HL-60 (cell line): ENCODE data around the gene TRIM47.

ENCODE experiments used
- DNase-seq, 2 experiments: peaks; one replicate each; pipeline ENCODE4 v3.0.0-alpha.2; 2010 to 2020; ENCODE audit warnings: low read depth in 1 of 2, low spot score in 1 of 2
- H3K27ac ChIP-seq: fragments of 250-450 bp; sonication (Bioruptor Pico); replicated peaks from 2 replicates; pipeline ENCODE4 v1.5.1; 2020; ENCODE audit warnings: mild to moderate bottlenecking, moderate library complexity
- H3K27me3 ChIP-seq: fragments of 250-450 bp; sonication (Bioruptor Pico); 2 replicates; pipeline ENCODE4 v1.5.1; 2021; ENCODE audit warnings: mild to moderate bottlenecking, moderate library complexity; ENCODE audit not compliant: insufficient read depth, poor library complexity, severe bottlenecking
- H3K4me3 ChIP-seq: replicated peaks from 2 replicates; pipeline ENCODE4 v1.5.1; 2011; ENCODE audit warnings: mild to moderate bottlenecking, control low read depth, low read length; ENCODE audit not compliant: insufficient read depth
- CTCF ChIP-seq: IDR thresholded peaks from one replicate; pipeline ENCODE4 v1.5.1; 2011; ENCODE audit warnings: low read length, control low read depth, inconsistent platforms; ENCODE audit not compliant: insufficient read depth
- GABPA ChIP-seq: IDR thresholded peaks from 2 replicates; pipeline ENCODE4 v1.6.1; 2012; ENCODE audit warnings: low read depth
- POLR2AphosphoS5 ChIP-seq: IDR thresholded peaks from 2 replicates; pipeline ENCODE4 v1.6.1; 2012; ENCODE audit warnings: low read depth
- REST ChIP-seq: IDR thresholded peaks from 2 replicates; pipeline ENCODE4 v1.6.1; 2012; ENCODE audit warnings: low read depth; ENCODE audit not compliant: insufficient replicate concordance
- SPI1 ChIP-seq: IDR thresholded peaks from 2 replicates; pipeline ENCODE4 v1.6.1; 2012; ENCODE audit warnings: low read depth, mild to moderate bottlenecking, borderline replicate concordance

The TRIM47 gene

GRCh38 chr17:75835654-75835987, 42.8 kb downstream of the TRIM47 start:
- no peaks in the 10 kb centered on the region for H3K27me3 ChIP-seq
- no peak for DNase-seq
- no peak for TF ChIP-seq CTCF
- no peak for TF ChIP-seq REST
- no peak for TF ChIP-seq SPI1
- no peak for TF ChIP-seq GABPA
- no peak for TF ChIP-seq POLR2AphosphoS5
- H3K4me3 ChIP-seq: no peak overlapping the region
- H3K27ac ChIP-seq: no peak overlapping the region

DNA sequence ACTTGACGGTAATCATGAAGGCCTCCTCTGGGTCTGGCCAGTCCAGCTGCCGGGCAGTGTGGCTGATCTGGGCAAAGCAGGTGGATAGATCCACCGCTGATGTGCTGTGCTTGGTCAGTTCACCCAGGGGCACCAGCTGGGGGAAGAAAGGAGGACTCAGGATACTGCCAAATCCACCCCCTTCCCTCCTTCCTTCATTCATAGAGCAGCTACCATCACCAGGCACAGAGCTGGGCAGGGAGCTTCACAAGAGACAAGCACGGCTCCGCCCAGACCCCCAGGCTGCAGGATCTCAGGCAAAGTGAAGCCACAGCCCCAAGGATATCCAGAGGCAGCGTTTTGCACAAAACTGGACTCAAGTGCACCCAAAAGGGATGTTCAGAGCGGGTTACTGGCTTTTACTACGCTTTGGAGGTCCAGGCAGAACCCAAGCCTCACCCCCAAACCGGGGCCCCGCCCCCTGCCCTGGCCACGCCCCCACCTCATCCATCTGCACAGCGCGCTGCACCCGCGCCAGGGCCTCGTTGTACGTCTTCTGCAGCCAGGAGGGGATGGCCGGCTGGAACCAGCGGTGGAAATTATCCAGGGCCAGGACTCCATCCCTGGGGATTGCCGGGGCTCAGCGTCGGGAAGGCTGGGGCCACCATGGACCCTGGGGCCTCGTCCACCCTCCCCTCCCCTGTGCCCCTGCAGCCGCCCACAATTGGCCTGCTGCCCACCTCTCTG, 43.3 kb downstream of the TRIM47 start:
- DNase-seq: no peak
- no peak overlapping the region for H3K27ac ChIP-seq
- TF ChIP-seq POLR2AphosphoS5: no peak
- TF ChIP-seq SPI1: no peak
- no peak for TF ChIP-seq GABPA
- TF ChIP-seq REST: no peak
- no peak for TF ChIP-seq CTCF
- H3K4me3 ChIP-seq: no peak overlapping the region
- H3K27me3 ChIP-seq: no peaks in the 10 kb centered on the region

GRCh38 chr17:75834279-75834920, 44.0 kb downstream of the TRIM47 start:
- TF ChIP-seq CTCF (no peak), GABPA (no peak), REST (no peak), POLR2AphosphoS5 (no peak), SPI1 (no peak)
- no peak overlapping the region for H3K27ac ChIP-seq
- no peaks in the 10 kb centered on the region for H3K27me3 ChIP-seq
- DNase-seq: no peak
- H3K4me3 ChIP-seq: no peak overlapping the region
